ENCODE measurements around the gene RPTOR.

DNA sequence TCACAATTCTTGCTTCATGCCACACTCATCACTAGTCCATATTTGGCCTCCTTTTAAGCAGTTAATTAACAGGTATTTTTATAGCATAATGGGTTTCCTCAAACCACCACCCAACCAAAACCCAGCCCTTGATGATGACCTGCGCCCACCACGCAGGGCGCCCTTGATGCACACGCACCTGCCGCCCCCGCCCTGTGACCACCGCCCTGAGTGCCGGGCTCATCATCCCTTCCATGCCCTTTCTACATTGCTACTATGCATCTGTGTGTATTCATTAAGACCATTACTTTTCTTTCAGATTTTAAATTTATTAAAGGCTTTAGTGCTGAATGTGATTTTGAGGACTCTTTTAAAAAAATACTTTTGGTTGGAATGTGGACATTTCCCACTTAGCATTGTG lies 242.2 kb downstream of the RPTOR start:
- TF ChIP-seq, protein P1, sequence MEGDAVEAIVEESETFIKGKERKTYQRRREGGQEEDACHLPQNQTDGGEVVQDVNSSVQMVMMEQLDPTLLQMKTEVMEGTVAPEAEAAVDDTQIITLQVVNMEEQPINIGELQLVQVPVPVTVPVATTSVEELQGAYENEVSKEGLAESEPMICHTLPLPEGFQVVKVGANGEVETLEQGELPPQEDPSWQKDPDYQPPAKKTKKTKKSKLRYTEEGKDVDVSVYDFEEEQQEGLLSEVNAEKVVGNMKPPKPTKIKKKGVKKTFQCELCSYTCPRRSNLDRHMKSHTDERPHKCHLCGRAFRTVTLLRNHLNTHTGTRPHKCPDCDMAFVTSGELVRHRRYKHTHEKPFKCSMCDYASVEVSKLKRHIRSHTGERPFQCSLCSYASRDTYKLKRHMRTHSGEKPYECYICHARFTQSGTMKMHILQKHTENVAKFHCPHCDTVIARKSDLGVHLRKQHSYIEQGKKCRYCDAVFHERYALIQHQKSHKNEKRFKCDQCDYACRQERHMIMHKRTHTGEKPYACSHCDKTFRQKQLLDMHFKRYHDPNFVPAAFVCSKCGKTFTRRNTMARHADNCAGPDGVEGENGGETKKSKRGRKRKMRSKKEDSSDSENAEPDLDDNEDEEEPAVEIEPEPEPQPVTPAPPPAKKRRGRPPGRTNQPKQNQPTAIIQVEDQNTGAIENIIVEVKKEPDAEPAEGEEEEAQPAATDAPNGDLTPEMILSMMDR (conservative IDR thresholded peaks at IDR 0.05 in 1 of 2, IDR thresholded peaks at IDR 0.05 in 1 of 2; ENCODE audit: low read depth in 1 of 2, low read length in 2 of 2) = no peak
- no peak for TF ChIP-seq EZH2 (IDR thresholded peaks at IDR 0.05; ENCODE audit: low read length, missing control alignments)
